ENCODE measurements around the gene BLTP1. TPM values are rescaled to one million over a fixed set of nuclear protein-coding genes. Genes with fewer than 3 reads are reported as not detected.

Gene BLTP1, protein sequence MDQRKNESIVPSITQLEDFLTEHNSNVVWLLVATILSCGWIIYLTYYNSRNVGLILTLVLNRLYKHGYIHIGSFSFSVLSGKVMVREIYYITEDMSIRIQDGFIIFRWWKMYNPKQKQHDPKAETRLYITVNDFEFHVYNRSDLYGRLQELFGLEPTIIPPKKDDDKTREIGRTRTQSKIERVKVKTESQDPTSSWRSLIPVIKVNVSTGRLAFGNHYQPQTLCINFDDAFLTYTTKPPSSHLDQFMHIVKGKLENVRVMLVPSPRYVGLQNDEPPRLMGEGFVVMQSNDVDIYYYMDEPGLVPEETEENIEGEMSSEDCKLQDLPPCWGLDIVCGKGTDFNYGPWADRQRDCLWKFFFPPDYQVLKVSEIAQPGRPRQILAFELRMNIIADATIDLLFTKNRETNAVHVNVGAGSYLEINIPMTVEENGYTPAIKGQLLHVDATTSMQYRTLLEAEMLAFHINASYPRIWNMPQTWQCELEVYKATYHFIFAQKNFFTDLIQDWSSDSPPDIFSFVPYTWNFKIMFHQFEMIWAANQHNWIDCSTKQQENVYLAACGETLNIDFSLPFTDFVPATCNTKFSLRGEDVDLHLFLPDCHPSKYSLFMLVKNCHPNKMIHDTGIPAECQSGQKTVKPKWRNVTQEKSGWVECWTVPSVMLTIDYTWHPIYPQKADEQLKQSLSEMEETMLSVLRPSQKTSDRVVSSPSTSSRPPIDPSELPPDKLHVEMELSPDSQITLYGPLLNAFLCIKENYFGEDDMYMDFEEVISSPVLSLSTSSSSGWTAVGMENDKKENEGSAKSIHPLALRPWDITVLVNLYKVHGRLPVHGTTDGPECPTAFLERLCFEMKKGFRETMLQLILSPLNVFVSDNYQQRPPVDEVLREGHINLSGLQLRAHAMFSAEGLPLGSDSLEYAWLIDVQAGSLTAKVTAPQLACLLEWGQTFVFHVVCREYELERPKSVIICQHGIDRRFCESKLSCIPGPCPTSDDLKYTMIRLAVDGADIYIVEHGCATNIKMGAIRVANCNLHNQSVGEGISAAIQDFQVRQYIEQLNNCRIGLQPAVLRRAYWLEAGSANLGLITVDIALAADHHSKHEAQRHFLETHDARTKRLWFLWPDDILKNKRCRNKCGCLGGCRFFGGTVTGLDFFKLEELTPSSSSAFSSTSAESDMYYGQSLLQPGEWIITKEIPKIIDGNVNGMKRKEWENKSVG (N-terminal part only)
- 100 to 1,000 TPM; 169 to 178 (median 173) TPM for total RNA-seq

DNA sequence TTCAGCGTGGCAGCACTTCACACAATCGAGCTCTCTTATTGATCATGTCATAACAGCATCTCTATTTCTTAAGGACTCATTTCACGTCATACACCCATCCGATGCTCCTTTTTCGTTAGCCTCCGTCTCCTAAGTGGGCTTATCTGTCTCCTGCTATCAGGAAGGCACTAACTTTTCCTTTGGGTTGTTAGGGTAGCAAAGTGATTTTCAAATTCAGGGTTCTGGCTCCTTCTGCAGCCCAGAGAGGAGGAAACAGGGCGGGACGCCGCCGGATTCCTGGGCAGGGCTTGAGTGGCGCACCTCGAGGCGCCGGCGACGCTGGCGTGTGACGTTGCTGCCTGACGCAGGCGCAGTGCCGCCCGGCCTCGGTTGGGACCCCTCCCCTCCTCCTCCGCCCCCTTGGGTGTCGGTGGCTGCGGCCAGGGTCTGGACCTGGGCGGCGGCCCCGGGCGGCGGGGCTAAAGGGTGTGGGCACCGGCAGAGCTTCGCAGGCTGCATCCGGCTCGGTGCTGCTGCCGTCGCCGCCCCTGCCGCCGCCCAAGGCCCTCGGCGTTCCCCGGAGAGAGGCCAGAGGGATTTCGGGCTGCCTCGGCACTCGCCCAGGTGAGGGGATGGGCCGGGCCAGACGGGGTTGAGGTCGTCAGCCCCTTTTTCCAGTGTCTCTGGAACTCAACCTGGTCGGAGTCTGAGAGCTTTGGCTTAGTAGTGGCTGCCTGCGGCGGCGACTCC lies at the start of gene BLTP1:
BLTP1 (plus strand) TSS at position 350 of the 729 bp plus-strand sequence. CDS start 18,317 bp downstream, outside the sequence.
- TF ChIP-seq, protein P1, sequence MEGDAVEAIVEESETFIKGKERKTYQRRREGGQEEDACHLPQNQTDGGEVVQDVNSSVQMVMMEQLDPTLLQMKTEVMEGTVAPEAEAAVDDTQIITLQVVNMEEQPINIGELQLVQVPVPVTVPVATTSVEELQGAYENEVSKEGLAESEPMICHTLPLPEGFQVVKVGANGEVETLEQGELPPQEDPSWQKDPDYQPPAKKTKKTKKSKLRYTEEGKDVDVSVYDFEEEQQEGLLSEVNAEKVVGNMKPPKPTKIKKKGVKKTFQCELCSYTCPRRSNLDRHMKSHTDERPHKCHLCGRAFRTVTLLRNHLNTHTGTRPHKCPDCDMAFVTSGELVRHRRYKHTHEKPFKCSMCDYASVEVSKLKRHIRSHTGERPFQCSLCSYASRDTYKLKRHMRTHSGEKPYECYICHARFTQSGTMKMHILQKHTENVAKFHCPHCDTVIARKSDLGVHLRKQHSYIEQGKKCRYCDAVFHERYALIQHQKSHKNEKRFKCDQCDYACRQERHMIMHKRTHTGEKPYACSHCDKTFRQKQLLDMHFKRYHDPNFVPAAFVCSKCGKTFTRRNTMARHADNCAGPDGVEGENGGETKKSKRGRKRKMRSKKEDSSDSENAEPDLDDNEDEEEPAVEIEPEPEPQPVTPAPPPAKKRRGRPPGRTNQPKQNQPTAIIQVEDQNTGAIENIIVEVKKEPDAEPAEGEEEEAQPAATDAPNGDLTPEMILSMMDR (IDR thresholded peaks at IDR 0.05; ENCODE audit: low read depth), result no peak

DNA sequence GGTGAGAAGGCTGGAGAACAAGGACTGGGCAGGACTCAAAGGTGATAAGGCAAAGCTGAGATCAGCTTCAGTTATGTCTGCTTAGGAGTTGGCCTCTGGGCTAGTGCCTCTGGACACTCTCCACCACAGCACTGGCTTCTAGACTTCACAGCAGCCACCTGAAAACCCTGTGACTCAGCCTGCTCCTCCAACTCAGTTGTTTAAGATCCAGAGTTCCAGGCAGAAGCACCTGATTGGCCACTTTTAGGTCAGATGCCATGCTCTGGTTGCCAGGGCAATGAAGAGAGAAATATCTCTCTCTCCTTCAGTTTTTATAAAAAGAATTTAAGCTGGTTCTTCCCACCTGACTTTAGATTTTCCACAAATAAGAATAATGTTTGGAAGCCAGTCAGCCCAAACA lies 47.9 kb upstream of the BLTP1 start:
- TF ChIP-seq, protein P1 (IDR thresholded peaks at IDR 0.05; ENCODE audit: low read depth), result no peak

DNA sequence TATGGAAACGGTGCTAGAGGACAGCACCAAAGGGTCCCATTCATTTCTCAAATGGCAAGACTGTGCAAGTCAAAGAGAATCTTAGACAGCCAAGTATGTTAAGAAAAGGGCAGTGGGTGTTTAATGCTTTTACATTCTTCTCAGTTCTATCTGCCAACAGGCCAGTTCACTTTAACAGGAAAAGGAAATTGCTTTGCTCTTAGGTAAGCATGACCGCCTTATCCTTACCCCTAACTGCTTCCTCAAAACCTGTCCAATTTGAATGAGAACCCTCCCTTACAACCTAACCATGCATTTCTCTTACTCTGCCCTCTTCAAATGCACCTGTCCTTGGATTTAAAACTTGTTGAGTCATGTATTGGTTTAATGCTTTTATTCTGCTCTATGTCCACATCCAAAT lies 44.5 kb upstream of the BLTP1 start:
- TF ChIP-seq, protein P1 (IDR thresholded peaks at IDR 0.05; ENCODE audit: low read depth), result no peak

DNA sequence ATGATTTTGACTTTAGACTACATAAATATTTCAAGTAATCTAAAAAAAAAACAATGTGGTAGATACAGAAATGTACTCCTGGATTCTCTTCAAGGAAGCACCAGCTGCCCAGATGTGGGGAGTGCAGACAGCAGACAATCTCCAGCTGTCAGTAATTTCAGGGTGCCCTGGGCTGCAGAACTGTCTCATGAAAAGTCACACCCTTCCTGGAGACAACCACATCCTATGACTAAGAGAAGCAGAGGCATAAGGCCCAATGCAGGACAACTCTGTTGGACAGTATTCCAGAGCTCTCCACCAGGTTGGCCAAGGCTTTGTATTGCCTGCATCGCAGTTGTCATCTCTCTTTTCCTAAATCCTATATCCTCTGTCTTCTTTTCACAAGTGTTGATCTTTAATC lies 34.4 kb upstream of the BLTP1 start:
- TF ChIP-seq, protein P1 (IDR thresholded peaks at IDR 0.05; ENCODE audit: low read depth), result no peak

DNA sequence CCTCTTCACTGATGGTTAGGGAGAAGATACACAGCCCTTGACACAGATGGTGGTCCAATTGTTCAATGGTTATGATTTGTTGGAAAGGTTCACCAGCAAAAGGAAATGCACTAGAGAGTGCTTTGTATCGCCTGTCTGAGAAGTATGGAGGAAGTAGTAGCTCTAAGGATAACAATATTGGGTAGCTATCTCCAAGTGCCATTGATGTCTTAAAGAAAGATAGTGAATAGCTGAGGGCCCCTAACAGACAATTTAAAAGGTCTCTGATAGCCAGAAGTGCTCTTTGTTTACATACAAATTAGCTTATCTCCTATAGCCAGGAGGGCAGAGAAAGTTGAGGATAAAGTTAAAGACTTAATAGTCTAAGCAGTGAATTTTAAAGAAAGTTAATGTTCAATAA lies 33.9 kb upstream of the BLTP1 start:
- TF ChIP-seq, protein P1 (IDR thresholded peaks at IDR 0.05; ENCODE audit: low read depth), result no peak

DNA sequence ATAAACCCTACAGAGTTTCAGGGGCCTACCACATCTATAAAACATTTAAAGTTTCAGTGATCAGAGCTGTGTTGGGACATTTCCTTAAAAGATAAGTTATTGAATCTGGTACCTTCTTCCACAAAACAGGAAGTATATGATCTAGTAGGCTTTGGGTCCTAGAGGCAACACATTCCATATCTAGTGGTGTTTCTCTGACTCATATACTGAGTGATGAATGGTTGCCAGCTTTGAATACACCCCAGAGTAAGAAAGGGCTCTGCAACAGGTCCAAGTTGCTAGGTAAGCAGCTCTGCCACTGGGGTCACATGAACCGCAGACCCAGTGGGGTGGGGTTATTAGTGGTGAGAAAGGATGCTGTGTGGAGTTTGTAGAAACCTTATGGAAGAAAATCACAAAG lies 32.4 kb upstream of the BLTP1 start:
- TF ChIP-seq, protein P1 (IDR thresholded peaks at IDR 0.05; ENCODE audit: low read depth), result no peak

Measured in subcutaneous adipose tissue (tissue), 4 donors.